Bone marrow (tissue), 2 donors: ENCODE results near the gene NDP.

Source experiments
- DNase-seq, 2 donors: peaks; one replicate each; lab custom pipeline; 2025; lab: John Stamatoyannopoulos, UW

Gene NDP, protein sequence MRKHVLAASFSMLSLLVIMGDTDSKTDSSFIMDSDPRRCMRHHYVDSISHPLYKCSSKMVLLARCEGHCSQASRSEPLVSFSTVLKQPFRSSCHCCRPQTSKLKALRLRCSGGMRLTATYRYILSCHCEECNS

DNA sequence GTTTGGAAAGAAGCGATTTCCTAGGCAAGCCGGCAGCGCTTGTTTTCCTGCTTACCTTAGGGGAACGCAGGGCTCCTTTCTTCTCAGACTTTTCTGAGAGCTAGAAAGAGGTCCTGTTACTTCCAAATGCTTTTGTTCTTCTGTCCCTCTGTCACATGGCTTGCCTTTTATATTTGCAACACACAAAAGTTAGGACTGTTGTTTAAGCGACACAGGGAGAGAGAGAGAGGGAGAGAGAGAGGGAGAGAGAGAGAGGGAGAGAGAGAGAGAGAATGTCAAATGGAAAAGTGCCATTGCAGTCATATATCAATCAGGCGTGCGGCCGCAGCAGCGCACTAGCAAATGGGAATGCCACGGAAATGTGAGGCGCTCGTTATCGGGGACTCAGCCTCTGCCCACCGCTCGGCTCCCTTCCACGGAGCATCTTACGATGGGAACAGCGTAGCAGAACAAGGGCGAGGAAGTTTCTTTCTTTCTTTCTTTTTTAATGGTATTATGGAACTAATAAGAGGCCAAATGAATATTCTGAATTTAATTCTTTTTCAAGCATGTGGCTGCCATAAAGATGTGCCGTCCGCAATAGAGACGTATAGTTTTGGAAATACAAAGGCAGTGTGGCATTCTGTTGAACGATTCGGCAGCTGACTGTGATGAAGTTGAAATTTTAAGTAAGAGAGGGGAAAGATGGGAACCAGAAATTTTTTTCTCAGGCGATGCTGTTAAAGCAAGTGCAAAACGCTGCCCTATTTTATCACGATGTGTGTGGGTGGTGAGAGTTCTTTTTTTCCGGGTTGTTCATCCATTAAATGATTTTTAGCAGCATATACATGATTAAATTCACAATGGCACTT is at the start of gene NDP:
NDP (minus strand) TSS at position 142 of the 851 bp plus-strand sequence. CDS start 14,745 bp downstream, outside the sequence.
- DNase-seq = no peak

DNA sequence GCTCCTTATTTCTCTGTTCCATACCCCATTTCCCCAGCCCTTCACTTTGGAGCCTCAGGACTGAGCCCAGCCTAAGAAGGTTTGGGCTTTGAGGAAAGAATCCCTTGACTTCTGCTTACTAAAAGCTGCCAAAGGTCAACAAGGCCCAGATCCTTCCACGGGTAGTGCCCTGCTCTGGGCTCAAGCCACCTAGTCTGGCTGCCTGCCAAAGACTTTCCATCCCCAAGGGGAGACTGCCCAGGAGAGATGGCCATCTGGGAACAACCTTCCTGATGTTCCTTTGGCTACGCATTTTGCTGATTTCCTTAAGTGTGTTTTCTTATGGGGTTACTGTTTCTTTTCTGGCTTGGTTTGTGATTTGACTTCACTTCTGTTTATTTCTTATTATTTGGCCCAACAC is 49.8 kb upstream of the NDP start:
- no peak for DNase-seq

DNA sequence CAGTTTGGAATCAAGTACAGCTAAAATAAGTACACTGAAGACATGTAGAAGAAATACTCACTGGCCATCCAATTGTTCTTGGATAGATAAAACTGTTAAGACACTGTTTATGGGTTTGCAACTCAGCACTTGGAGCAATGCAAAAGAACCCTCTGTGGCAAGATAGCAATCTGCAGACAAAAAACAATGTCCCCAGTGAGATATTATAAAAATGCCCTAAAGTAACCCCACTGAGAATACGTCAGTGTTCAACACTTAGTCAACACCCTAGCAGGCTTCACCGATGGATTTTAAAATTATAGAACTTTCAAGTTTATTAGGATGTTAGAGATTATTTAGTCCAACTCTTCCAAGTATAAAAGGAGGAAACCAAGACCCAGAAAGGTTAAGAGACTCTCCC is 47.5 kb upstream of the NDP start:
- DNase-seq = no peak

DNA sequence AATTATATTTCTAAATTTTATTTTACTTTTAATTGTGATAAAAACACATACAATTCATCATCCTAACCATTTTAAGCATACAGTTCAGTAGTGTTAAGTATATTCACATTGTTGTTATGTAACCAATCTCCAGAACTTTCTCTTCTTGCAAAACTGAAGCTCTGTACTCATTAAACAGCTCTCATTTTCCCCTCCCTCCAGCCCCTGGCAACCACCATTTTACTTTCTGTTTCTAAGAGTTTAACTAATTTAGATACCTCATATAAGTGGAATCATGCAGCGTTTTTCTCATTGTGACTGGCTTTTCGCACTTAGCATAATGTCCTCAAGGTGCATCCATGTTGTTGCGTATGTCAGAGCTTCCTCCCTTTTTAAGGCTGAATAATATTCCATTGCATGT is 46.7 kb upstream of the NDP start:
- no peak for DNase-seq

DNA sequence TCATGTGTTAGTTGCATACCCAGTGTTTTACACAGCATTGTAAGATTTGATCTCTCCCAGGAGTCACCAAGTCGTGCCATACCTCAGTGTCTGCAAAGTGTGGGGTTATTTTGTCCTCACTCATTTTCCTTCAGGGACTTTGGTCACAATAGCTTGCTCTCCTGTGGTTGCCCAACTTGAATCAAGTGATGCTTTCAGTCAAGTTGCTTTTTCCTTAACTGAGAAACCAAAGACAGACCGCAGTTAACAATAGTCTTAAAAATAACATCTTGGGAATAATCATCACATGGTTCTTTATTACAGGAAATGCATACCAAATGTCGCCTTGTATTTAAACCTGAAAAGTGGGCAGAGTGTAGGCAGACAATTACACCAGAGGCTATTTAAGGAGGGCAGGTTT is 44.5 kb upstream of the NDP start:
- DNase-seq = no peak

DNA sequence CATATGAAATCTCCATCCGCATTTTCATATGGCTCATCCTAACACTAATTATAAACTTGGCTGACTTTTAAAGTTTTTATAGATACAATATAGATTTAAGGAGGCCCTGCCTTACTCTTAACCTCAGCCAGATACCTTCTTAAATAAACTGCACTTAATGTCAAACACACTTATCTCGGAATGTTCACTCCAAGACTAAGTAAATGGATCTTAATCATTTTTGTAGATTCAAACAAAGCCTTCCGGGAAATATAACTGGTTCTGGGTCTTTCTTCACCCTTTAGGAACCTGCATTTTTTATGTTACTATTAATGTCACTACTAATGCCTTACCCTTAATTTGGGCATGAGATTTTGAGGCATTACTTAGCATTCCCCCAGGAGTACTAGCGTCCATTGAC is 43.7 kb upstream of the NDP start:
- no peak for DNase-seq

DNA sequence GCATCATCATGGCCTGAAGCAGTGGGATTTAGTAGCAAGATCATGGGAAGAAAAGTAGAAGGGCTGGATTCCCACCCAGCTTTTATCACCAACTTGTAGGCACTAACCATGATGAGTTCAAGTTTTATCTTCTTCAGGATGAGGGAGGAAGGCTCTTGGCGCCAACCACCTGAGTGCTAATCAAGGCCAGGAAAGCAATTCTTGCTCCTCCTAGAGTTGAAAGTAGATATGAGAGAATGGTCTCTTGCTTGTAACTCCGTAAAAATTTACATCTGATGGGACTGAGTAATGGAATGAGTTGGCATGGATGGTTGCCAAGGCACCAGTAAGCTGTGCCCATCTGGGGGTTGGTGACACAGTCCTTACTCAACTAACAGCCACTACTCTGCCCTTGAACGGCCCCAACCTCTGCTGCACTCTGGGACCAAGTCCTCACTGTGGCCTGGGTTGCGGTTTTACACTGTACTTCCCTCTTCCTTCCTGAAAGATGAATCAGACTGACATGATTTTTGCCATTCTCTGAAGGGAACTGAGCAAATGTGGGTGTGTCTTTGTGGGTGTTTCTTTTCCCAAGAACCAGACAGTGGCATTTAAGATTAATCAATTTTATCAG is 39.4 kb upstream of the NDP start:
- DNase-seq = peak; percentile 8 to 52

DNA sequence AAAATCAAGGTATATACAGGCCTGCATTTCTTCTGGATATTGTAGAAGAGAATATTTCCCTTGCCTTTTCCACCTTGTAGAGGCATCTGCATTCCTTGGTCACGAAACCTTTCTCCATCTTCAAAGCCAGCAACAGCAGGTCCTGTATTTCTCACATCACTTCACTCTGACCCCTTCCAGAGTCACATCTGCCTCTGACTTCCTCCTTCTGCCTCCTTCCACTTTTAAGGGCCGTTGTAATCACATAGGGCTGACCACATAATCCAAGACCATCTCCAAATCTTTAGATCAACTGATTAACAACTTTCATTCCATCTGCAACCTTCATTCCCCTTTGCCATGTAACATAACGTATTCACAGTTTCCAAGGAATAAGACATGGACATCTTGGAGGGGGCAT is 38.3 kb upstream of the NDP start:
- DNase-seq = no peak

DNA sequence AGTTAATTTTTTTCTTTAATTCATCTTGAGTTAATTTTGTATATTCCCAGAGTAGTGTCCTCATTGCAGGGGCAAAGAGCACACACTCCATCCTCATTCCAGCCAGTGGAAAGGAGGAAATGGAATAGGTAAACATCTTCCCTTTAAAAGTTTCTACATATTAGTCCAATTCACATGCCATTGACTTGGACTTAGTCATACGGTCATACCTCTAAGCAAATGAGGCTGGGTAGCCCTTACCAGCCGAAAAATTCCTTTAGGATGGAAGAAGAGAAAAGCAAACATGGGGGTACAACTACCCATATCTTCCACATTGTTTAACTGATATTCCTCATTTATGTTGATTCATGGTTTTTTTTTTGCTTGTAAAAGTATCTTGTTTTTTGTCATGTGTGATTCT is 37.4 kb upstream of the NDP start:
- DNase-seq = no peak

DNA sequence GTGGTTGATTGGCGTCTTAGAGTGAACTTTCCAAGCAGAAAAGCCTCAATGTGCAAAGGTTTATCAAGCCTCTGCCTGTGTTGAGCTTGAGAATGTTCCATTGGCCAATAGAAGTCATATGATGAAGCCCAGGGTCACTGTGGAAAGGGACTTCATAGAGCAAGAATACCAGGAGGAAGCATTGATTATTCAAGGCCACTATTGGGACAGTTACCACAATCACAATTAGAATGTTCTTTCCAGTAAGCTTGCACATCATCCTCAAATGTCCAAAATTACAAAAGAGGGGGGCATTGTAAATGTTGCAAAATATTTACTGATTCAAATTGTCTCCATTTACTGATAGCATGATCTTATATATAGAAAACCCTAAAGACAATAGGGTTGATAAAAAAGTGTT is 32.9 kb upstream of the NDP start:
- no peak for DNase-seq

DNA sequence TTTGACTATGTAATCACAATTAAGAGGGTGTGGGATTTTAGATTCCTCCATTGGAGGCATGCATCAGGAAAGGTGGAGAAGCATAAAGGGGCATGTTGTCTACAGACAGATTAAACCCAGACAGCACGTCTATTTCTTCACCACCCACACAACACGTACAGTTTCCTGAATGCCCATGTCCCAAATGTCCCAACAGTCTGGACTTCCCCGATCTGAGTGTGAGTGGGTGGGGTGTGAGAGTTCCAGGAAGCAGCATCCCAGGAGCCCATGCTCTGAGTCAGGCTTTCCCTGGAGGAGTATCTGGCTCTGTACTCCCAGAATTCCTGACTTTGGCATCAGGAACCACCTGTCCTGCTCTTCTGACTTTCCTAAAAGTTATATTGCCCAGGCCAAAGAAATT is 30.8 kb upstream of the NDP start:
- no peak for DNase-seq

DNA sequence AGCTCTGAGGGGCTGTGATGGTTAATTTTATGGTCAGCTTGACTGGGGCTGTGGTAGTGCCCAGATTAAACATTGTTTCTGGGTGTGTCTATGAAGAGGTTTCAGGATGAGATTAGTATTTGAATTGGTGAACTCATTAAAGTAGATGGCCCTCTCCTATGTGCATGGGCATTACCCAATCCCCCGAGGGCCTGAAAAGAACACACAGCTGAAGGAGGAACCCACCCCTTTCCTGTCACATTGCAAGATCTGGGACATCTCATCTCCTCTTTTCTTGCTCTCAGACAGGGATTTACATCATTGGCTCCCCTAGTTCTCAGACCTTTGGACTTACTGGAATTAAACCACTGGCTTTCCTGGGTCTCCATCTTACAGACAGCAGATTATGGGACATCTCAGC is 29.4 kb upstream of the NDP start:
- DNase-seq = no peak

DNA sequence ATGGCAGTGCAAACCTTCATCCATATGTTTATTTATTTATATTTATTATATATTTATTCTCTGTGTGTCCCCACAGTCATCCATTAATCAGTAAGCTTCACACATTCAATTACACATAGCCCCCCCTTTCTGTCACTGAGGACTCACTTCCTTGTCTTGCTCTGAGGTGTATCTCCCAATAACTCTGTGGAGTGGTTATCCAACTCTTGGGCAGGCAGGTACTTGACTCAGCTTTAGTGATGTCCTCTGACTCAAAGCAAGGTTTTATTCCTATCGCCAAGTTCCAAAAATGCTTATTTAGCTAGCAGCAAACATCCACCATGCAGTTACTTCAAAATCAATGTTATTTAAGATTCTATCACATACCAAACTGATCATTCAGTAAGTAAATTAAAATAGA is 25.2 kb upstream of the NDP start:
- no peak for DNase-seq

DNA sequence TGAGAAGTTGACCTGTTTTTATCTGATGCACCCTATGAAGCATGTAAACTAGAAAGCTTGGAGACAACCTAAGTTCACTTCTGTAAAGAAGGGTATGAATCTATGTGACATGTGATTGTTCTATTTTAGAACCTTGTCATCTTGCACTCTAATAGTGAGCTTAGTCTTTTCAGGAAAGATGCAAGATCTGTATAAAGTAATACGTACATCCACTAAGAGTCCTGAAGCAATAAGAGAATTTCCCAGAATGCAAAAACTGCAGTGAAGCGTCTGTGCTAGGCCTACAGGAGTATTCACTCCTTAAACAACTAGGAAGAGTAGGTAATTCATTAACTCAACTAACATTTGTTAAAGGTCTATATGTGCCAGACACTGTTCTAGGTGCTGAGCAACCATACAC is 23.3 kb upstream of the NDP start:
- DNase-seq = no peak

DNA sequence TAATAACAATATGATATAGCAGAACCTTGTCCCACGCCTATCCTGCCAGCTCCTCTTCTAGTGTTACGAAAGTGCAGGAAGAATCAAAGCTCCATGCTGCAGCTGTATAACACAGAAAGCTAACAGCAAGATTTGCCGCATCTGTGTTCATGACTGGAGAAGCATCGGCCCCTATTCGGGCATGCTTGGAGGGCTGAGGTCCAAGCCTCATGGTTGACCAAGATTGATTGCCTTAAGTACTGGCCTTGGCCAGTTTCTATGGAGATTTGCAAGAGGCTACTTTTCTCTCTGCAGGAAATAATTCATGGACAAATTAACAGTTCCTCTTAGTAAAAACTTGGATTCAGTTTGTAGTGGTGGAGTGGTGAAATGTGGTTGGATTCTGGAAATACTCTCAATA is 12.9 kb upstream of the NDP start:
- DNase-seq = no peak

DNA sequence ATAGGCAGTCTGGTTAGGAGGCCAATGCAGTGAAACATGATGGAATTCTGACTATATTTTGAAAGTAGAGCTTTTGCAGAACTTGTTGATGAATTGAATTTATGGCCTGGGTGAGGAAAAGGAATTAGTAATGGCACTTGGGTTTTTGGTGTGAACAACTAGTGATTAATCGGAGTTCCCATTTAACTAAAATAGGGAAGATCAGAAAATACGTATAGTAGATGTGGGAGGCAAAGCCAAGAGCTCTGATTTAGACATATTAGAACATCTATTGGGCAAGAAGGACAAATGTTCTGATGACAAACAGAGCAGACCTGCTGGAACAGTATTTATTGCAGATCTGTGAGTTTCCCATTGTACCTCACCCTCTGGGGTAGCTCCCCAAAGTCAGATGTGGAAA is 12.3 kb upstream of the NDP start:
- no peak for DNase-seq

DNA sequence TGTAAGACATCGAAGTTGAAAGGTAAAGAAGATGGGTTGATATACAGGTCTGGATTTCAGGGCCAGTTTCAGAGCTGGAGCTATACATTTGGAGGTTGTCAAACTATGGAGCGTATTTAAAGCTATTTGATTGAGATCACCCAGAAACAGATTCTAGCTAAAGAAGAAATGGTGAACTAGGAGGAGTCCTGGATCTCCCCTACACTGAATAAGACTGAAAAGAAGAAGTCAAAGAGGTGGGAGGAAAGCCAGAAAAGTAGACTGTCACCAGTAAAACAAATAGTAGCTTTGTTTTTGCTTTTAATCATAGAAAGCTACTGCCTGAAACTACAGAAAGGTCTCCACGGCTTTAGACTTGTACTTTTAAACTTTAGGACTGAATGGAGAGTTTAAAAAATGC is 5.0 kb upstream of the NDP start:
- DNase-seq = no peak

DNA sequence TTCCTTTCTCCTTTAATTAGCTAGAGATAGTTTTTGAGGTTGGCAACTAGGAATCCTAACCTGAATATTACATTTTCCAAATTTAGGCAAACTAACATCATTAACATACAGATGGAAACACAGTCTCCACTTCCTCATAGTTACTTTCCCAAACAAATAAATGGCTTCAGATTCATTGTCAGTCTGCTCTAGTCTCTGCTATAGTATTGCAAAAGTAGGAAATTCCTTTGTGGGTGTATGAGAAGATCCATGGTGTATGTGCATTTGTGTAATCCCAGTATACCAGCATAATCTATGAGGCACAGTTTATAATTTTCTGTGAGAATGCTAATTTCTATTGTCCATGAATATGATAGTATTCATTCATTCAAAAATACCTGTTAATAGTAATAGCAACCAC is 3.0 kb upstream of the NDP start:
- no peak for DNase-seq

DNA sequence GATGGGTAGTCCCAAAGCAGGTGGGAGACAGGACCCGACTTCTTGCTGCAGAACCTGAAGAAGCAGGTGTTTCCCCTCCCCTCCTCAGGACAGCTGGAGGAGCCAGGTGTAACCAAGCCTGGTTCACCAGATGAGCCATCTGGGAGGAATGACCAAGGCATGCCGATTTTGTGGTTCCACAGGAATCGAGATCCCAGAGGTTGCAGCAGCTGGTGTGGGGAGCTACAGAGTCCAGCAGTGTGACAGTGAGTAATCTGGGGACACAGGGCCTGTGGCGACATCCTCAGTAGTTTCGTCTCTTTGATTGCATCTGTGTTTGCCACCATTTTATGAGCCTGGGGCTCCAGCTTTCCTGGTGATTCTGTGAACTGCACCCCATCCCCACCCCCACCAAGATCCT is 2.6 kb upstream of the NDP start:
- no peak for DNase-seq

DNA sequence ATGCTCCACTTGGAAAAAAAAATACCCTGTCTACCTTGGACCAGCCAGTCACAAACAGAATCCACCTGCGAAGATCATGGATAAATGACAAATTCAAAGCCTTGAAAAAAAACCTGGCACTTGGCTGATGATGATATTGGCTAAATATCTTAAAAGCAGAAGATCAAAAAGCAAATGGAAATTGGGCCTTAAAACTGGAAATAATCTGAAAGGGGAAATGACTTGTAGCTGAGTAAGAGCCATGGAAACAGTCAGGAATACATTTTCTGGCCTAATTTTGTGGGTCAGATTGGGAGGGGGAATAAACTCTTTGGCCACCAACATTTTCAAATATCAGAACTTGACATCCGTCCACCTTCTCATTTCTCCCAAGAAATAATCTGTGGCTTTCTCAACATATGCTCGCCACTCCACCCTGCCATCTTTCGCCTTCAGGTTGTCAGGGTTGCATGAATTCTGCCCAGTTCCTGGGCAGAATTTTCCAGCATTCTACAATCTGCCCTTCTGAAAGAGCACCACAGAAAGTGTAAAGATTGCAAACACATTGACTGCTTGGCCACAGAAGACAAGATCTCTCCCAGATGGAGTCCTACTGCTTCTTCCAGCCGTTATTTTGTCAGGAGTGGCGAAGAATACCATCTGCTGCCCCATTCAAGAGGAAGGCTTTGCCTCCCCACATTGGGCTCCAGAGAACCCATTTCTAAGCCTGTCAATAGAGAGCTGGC is 1.7 kb upstream of the NDP start:
- no peak for DNase-seq

DNA sequence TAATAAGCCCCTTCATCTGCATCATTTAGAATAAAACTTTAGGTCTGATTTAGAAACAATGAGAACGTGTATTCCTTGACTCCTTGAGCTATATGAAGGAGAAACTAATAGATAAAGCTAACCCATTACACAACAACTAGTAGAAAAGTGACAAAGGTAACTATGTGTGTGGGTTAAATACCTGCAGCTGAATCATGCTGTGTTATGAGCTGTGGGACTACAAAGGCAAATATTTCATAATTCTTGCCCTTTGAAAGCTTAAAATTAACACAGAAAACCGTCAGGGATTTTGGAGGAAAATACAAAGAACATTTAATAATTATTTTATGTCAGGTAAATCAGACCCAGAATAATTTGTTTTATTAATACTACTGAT is 898 bp upstream of the NDP start:
- no peak for DNase-seq

DNA sequence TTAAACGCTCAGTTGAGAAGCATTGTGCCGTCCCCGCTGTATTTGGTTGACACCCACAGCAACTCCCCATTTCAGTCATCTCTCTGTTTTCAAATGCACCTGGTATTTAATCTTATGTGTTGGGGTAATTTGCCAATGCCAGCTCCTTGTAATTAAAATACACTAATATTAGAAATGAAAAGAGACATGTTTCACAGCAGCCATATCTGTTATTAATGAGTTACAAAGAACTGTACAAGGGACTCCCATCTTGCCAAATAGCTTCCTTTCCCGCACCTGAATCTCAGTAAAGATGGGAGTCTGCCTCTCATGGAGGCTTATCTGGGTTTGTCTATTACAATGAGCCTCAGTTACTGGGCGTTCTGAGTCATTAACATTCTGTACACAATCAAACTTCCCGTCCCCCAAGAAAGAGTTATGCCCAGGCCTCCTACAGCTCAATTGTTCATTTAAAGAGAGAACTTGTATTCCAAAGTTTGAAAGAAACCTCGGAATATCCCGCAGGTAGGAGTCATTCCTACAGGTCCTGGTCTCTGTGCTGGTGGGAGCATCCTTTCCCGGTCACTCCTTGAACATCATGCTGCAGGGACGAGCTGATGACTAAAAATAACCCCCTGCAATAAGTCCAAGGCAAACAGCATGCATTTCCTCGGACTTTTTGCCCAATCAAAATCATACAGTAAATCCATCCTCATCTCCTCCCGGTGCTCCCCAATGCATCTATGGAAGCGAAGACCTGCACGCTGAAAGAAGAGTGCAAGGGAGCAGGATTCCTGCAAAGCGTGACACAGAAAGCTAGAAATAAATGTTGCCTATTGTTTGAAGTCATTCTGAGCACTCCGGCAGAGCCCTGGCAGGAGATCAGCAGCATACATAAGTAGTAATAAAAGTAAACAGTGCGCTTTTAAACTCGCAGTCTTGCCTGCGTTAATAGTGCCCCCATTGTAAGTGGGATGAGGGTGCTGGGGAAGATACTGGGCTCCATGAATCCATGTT is 926 bp downstream of the NDP start:
- DNase-seq = no peak
